ENCODE data around the gene ABHD12.

GRCh38 chr20:25439328-25439727 is 48.7 kb upstream of the ABHD12 start:
- TF ChIP-seq CTCF (IDR thresholded peaks at IDR 0.05; ENCODE audit: borderline replicate concordance, extremely low read depth, low read length, poor library complexity, severe bottlenecking): no peak
- no peak for TF ChIP-seq EZH2 (IDR thresholded peaks at IDR 0.05; ENCODE audit: borderline replicate concordance, low read depth, low read length, severe bottlenecking)

Data from DND-41 (cell line).